ENCODE data around the gene GALNT10. TPM values are rescaled to one million over a fixed set of nuclear protein-coding genes. Genes with fewer than 3 reads are reported as not detected.

GALNT10 gene
- total RNA-seq, 1 donor from 2014 or later: 52.3 TPM

- no peak overlapping the region for H3K4me3 ChIP-seq
- H3K36me3 ChIP-seq: no peaks in the 10 kb centered on the region
- H3K27ac ChIP-seq: no peak overlapping the region
- H3K4me1 ChIP-seq: no peaks in the 10 kb centered on the region
- intact Hi-C loops (cut with DNase I): loop anchor here (10.0 kb wide), 1 partner anchor 1646 kb away; no protein-coding TSS in a partner anchor
- no peaks in the 10 kb centered on the region for H3K27me3 ChIP-seq
- no peaks in the 10 kb centered on the region for H3K9me3 ChIP-seq
- TF ChIP-seq CTCF (IDR thresholded peaks at IDR 0.05): no peak
- no peak for DNase-seq (ENCODE audit: low spot score in 2 of 2)
These were observed 9.4 kb upstream of the GALNT10 start for GRCh38 chr5:154181161-154181560.

- Histone ChIP-seq H3K36me3 (no peaks in the 10 kb centered on the region), H3K4me1 (peaks cover 0 to 21% of the 10 kb centered on the region in 2 donors), H3K9me3 (no peaks in the 10 kb centered on the region), H3K4me3 (peak overlapping the region; percentile 93 to 98), H3K27me3 (no peaks in the 10 kb centered on the region), H3K27ac (peak overlapping the region; percentile 76 to 79)
- TF ChIP-seq CTCF (IDR thresholded peaks at IDR 0.05): no peak
- no peak for DNase-seq (ENCODE audit: low spot score in 2 of 2)
- intact Hi-C loops (cut with DNase I): loop anchor here (5.0 to 10.0 kb wide), 2 partner anchors 258 to 1655 kb away; partner anchors contain the start of gene SAP30L
These were observed 1.2 kb upstream of the GALNT10 start for GRCh38 chr5:154189256-154189818.

- Histone ChIP-seq H3K36me3 (no peaks in the 10 kb centered on the region), H3K27me3 (no peaks in the 10 kb centered on the region), H3K4me3 (peak overlapping the region; percentile 93 to 98), H3K27ac (peak overlapping the region; percentile 76 to 79), H3K9me3 (no peaks in the 10 kb centered on the region), H3K4me1 (peaks cover 0 to 21% of the 10 kb centered on the region in 2 donors)
- peak; percentile 28 to 43 (median 37) for TF ChIP-seq CTCF (IDR thresholded peaks at IDR 0.05)
- peak in 1 of 2 donors; percentile 92 for DNase-seq (ENCODE audit: low spot score in 2 of 2)
- intact Hi-C loops (cut with DNase I): loop anchor here (2.0 to 10.0 kb wide), 6 partner anchors 97 to 1655 kb away; partner anchors contain the start of gene SAP30L
These were observed 526 bp upstream of the GALNT10 start for GRCh38 chr5:154189819-154190594.

GRCh38 chr5:154191467-154192261 is 1.1 kb downstream of the GALNT10 start:
- intact Hi-C loops (cut with DNase I): loop anchor here (2.0 to 5.0 kb wide), 4 partner anchors 95 to 213 kb away; no protein-coding TSS in a partner anchor
- peak overlapping the region in 1 of 2 donors; percentile 8 for H3K27ac ChIP-seq
- peaks cover 0 to 22% of the 10 kb centered on the region in 2 donors for H3K4me1 ChIP-seq
- peaks cover 0 to 3% of the 10 kb centered on the region in 2 donors for H3K36me3 ChIP-seq
- H3K27me3 ChIP-seq: no peaks in the 10 kb centered on the region
- DNase-seq (ENCODE audit: low spot score in 2 of 2): no peak
- no peaks in the 10 kb centered on the region for H3K9me3 ChIP-seq
- peak overlapping the region; percentile 64 to 80 for H3K4me3 ChIP-seq
- TF ChIP-seq CTCF (IDR thresholded peaks at IDR 0.05): no peak

- H3K27ac ChIP-seq: peak overlapping the region in 1 of 2 donors; percentile 22
- H3K27me3 ChIP-seq: no peaks in the 10 kb centered on the region
- no peak for TF ChIP-seq CTCF (IDR thresholded peaks at IDR 0.05)
- H3K4me3 ChIP-seq: no peak overlapping the region
- no peak for DNase-seq (ENCODE audit: low spot score in 2 of 2)
- H3K36me3 ChIP-seq: peaks cover 0 to 3% of the 10 kb centered on the region in 2 donors
- peaks cover 0 to 28% of the 10 kb centered on the region in 2 donors for H3K4me1 ChIP-seq
- no peaks in the 10 kb centered on the region for H3K9me3 ChIP-seq
- intact Hi-C loops (cut with DNase I): loop anchor here (5.0 kb wide), 1 partner anchor 109 kb away; no protein-coding TSS in a partner anchor
These were observed 2.8 kb downstream of the GALNT10 start for GRCh38 chr5:154193283-154193682.
